ENCODE data around the gene FBXL20. TPM values are rescaled to one million over a fixed set of nuclear protein-coding genes. Genes with fewer than 3 reads are reported as not detected.
"Not testable (repeated sequence)": the region's sequence is repeated elsewhere in the genome, so short reads cannot be mapped to it uniquely, and the experiment has no call there.

Gene FBXL20
- total RNA-seq (2012; rRNA removed): 7.4 and 10.3 TPM in 2 replicates

- peaks cover 32% of the 10 kb centered on the region for H3K4me1 ChIP-seq (ENCODE audit: control insufficient read depth, insufficient read depth, low read length)
- H3K4me3 ChIP-seq (ENCODE audit: low read length): peak within 1 kb of the TSS; percentile 99
- no peaks in the 10 kb centered on the region for H3K9me3 ChIP-seq (replicated peaks; ENCODE audit: low read length)
- H3K36me3 ChIP-seq (ENCODE audit: insufficient read depth, low read length): peaks cover 8% of the 10 kb centered on the region
- H3K27me3 ChIP-seq (ENCODE audit: control insufficient read depth, insufficient read depth, low read length): no peaks in the 10 kb centered on the region
- peak within 1 kb of the TSS; percentile 96 for H3K4me2 ChIP-seq (ENCODE audit: low read length)
- peak within 1 kb of the TSS; percentile 90 for H3K9ac ChIP-seq (ENCODE audit: low read depth, low read length)
Observed at GRCh38 chr17:39401412-39402243, at the start of gene FBXL20. Gene FBXL20 (minus strand): TSS chr17:39401626. CDS start chr17:39401402, 224 bp downstream.

GRCh38 chr17:39450847-39451581 is 49.6 kb upstream of the FBXL20 start, which contains the start of gene MED1:
Gene MED1 (minus strand): TSS chr17:39451263. CDS start chr17:39451062, 201 bp downstream.
- no peaks in the 10 kb centered on the region for H3K27me3 ChIP-seq (ENCODE audit: control insufficient read depth, insufficient read depth, low read length)
- H3K4me1 ChIP-seq (ENCODE audit: control insufficient read depth, insufficient read depth, low read length): peaks cover 11% of the 10 kb centered on the region
- no peaks in the 10 kb centered on the region for H3K9me3 ChIP-seq (replicated peaks; ENCODE audit: low read length)
- peak within 1 kb of the TSS; percentile 88 for H3K4me2 ChIP-seq (ENCODE audit: low read length)
- peaks cover 15% of the 10 kb centered on the region for H3K36me3 ChIP-seq (ENCODE audit: insufficient read depth, low read length)
- peak within 1 kb of the TSS; percentile 99 for H3K9ac ChIP-seq (ENCODE audit: low read depth, low read length)
- H3K4me3 ChIP-seq (ENCODE audit: low read length): peak within 1 kb of the TSS; percentile 100

GRCh38 chr17:39450051-39450450 is 48.6 kb upstream of the FBXL20 start:
- H3K9ac ChIP-seq (ENCODE audit: low read depth, low read length): peak overlapping the region; percentile 99
- no peaks in the 10 kb centered on the region for H3K27me3 ChIP-seq (ENCODE audit: control insufficient read depth, insufficient read depth, low read length)
- H3K9me3 ChIP-seq (replicated peaks; ENCODE audit: low read length): no peaks in the 10 kb centered on the region
- peaks cover 11% of the 10 kb centered on the region for H3K4me1 ChIP-seq (ENCODE audit: control insufficient read depth, insufficient read depth, low read length)
- H3K4me3 ChIP-seq (ENCODE audit: low read length): peak overlapping the region; percentile 100
- peak overlapping the region; percentile 88 for H3K4me2 ChIP-seq (ENCODE audit: low read length)
- H3K36me3 ChIP-seq (ENCODE audit: insufficient read depth, low read length): peaks cover 19% of the 10 kb centered on the region

GRCh38 chr17:39447561-39447960 is 46.1 kb upstream of the FBXL20 start:
- Histone ChIP-seq H3K36me3 (ENCODE audit: insufficient read depth, low read length) (peaks cover 30% of the 10 kb centered on the region), H3K9ac (ENCODE audit: low read depth, low read length) (no peak overlapping the region), H3K4me3 (ENCODE audit: low read length) (no peak overlapping the region), H3K4me2 (ENCODE audit: low read length) (no peak overlapping the region), H3K27me3 (ENCODE audit: control insufficient read depth, insufficient read depth, low read length) (no peaks in the 10 kb centered on the region), H3K9me3 (replicated peaks; ENCODE audit: low read length) (no peaks in the 10 kb centered on the region), H3K4me1 (ENCODE audit: control insufficient read depth, insufficient read depth, low read length) (peaks cover 11% of the 10 kb centered on the region)

GRCh38 chr17:39443326-39443725 is 41.9 kb upstream of the FBXL20 start:
- Histone ChIP-seq H3K4me1 (ENCODE audit: control insufficient read depth, insufficient read depth, low read length) (no peaks in the 10 kb centered on the region), H3K36me3 (ENCODE audit: insufficient read depth, low read length) (peaks cover 52% of the 10 kb centered on the region), H3K4me2 (ENCODE audit: low read length) (no peak overlapping the region), H3K9me3 (replicated peaks; ENCODE audit: low read length) (no peaks in the 10 kb centered on the region), H3K27me3 (ENCODE audit: control insufficient read depth, insufficient read depth, low read length) (no peaks in the 10 kb centered on the region), H3K9ac (ENCODE audit: low read depth, low read length) (no peak overlapping the region), H3K4me3 (ENCODE audit: low read length) (no peak overlapping the region)

- not testable (repeated sequence) for H3K9ac ChIP-seq (ENCODE audit: low read depth, low read length); H3K4me1 ChIP-seq (ENCODE audit: control insufficient read depth, insufficient read depth, low read length); H3K9me3 ChIP-seq (replicated peaks; ENCODE audit: low read length); H3K4me3 ChIP-seq (ENCODE audit: low read length); H3K27me3 ChIP-seq (ENCODE audit: control insufficient read depth, insufficient read depth, low read length); H3K4me2 ChIP-seq (ENCODE audit: low read length)
- H3K36me3 ChIP-seq (ENCODE audit: insufficient read depth, low read length): peaks cover 43% of the 10 kb centered on the region
Observed at GRCh38 chr17:39439868-39440267, 38.4 kb upstream of the FBXL20 start.

- Histone ChIP-seq H3K36me3 (ENCODE audit: insufficient read depth, low read length) (peaks cover 47% of the 10 kb centered on the region), H3K9ac (ENCODE audit: low read depth, low read length) (no peak overlapping the region), H3K4me1 (ENCODE audit: control insufficient read depth, insufficient read depth, low read length) (no peaks in the 10 kb centered on the region), H3K27me3 (ENCODE audit: control insufficient read depth, insufficient read depth, low read length) (no peaks in the 10 kb centered on the region), H3K4me3 (ENCODE audit: low read length) (no peak overlapping the region), H3K4me2 (ENCODE audit: low read length) (no peak overlapping the region), H3K9me3 (replicated peaks; ENCODE audit: low read length) (no peaks in the 10 kb centered on the region)
Observed at GRCh38 chr17:39429600-39429999, 28.2 kb upstream of the FBXL20 start.

GRCh38 chr17:39416141-39416540 is 14.7 kb upstream of the FBXL20 start:
- Histone ChIP-seq H3K27me3 (ENCODE audit: control insufficient read depth, insufficient read depth, low read length) (no peaks in the 10 kb centered on the region), H3K9me3 (replicated peaks; ENCODE audit: low read length) (no peaks in the 10 kb centered on the region), H3K36me3 (ENCODE audit: insufficient read depth, low read length) (peaks cover 51% of the 10 kb centered on the region), H3K4me2 (ENCODE audit: low read length) (no peak overlapping the region), H3K4me3 (ENCODE audit: low read length) (no peak overlapping the region), H3K4me1 (ENCODE audit: control insufficient read depth, insufficient read depth, low read length) (no peaks in the 10 kb centered on the region), H3K9ac (ENCODE audit: low read depth, low read length) (no peak overlapping the region)

- peaks cover 10% of the 10 kb centered on the region for H3K4me1 ChIP-seq (ENCODE audit: control insufficient read depth, insufficient read depth, low read length)
Observed at GRCh38 chr17:39410279-39410678, 8.9 kb upstream of the FBXL20 start.

GRCh38 chr17:39408360-39408759 is 6.9 kb upstream of the FBXL20 start:
- no peak overlapping the region for H3K4me3 ChIP-seq (ENCODE audit: low read length)
- peaks cover 22% of the 10 kb centered on the region for H3K4me1 ChIP-seq (ENCODE audit: control insufficient read depth, insufficient read depth, low read length)
- H3K36me3 ChIP-seq (ENCODE audit: insufficient read depth, low read length): peaks cover 56% of the 10 kb centered on the region
- no peaks in the 10 kb centered on the region for H3K9me3 ChIP-seq (replicated peaks; ENCODE audit: low read length)
- no peaks in the 10 kb centered on the region for H3K27me3 ChIP-seq (ENCODE audit: control insufficient read depth, insufficient read depth, low read length)
- no peak overlapping the region for H3K9ac ChIP-seq (ENCODE audit: low read depth, low read length)
- H3K4me2 ChIP-seq (ENCODE audit: low read length): no peak overlapping the region

More at GRCh38 chr17:39410279-39410678, 8.9 kb upstream of the FBXL20 start:
- Histone ChIP-seq H3K36me3 (ENCODE audit: insufficient read depth, low read length) (peaks cover 70% of the 10 kb centered on the region), H3K9ac (ENCODE audit: low read depth, low read length) (no peak overlapping the region), H3K9me3 (replicated peaks; ENCODE audit: low read length) (no peaks in the 10 kb centered on the region), H3K4me2 (ENCODE audit: low read length) (no peak overlapping the region), H3K27me3 (ENCODE audit: control insufficient read depth, insufficient read depth, low read length) (no peaks in the 10 kb centered on the region), H3K4me3 (ENCODE audit: low read length) (no peak overlapping the region)

GRCh38 chr17:39406951-39407350 is 5.5 kb upstream of the FBXL20 start:
- Histone ChIP-seq H3K4me1 (ENCODE audit: control insufficient read depth, insufficient read depth, low read length) (peaks cover 22% of the 10 kb centered on the region), H3K9me3 (replicated peaks; ENCODE audit: low read length) (no peaks in the 10 kb centered on the region), H3K27me3 (ENCODE audit: control insufficient read depth, insufficient read depth, low read length) (no peaks in the 10 kb centered on the region), H3K4me2 (ENCODE audit: low read length) (no peak overlapping the region), H3K36me3 (ENCODE audit: insufficient read depth, low read length) (peaks cover 48% of the 10 kb centered on the region), H3K9ac (ENCODE audit: low read depth, low read length) (no peak overlapping the region), H3K4me3 (ENCODE audit: low read length) (no peak overlapping the region)

Measured in skeletal muscle satellite cell (primary cell).